ENCODE measurements around the gene SCTR. TPM values are rescaled to one million over a fixed set of nuclear protein-coding genes. Genes with fewer than 3 reads are reported as not detected.

The SCTR gene
- total RNA-seq, 1 donor from 2014 or later, result not detected

- intact Hi-C loops (cut with micrococcal nuclease), result loop anchor here (1.0 kb wide), 2 partner anchors 69 to 595 kb away; no protein-coding TSS in a partner anchor
Observed at GRCh38 chr2:119475857-119476244, 48.4 kb downstream of the SCTR start.

- intact Hi-C loops (cut with micrococcal nuclease), result no loop called here
Observed at GRCh38 chr2:119475225-119475856, 48.9 kb downstream of the SCTR start.

GRCh38 chr2:119474371-119475224 lies 49.7 kb downstream of the SCTR start:
- intact Hi-C loops (cut with micrococcal nuclease), result no loop called here

GRCh38 chr2:119473621-119474370 lies 50.5 kb downstream of the SCTR start:
- intact Hi-C loops (cut with micrococcal nuclease), result no loop called here

- intact Hi-C loops (cut with micrococcal nuclease), result no loop called here
Observed at GRCh38 chr2:119472749-119473148, 51.5 kb downstream of the SCTR start.

GRCh38 chr2:119469661-119470297 lies 54.5 kb downstream of the SCTR start:
- intact Hi-C loops (cut with micrococcal nuclease), result no loop called here

- intact Hi-C loops (cut with micrococcal nuclease), result no loop called here
Observed at GRCh38 chr2:119469131-119469530, 55.2 kb downstream of the SCTR start.

- intact Hi-C loops (cut with micrococcal nuclease), result no loop called here
Observed at GRCh38 chr2:119468154-119468955, 55.9 kb downstream of the SCTR start.

GRCh38 chr2:119466373-119466772 lies 57.9 kb downstream of the SCTR start:
- intact Hi-C loops (cut with micrococcal nuclease), result no loop called here

GRCh38 chr2:119465687-119466086 lies 58.6 kb downstream of the SCTR start:
- intact Hi-C loops (cut with micrococcal nuclease), result no loop called here

- intact Hi-C loops (cut with micrococcal nuclease), result no loop called here
Observed at GRCh38 chr2:119464981-119465380, 59.3 kb downstream of the SCTR start.

GRCh38 chr2:119463990-119464389 lies 60.3 kb downstream of the SCTR start:
- intact Hi-C loops (cut with micrococcal nuclease), result no loop called here

- intact Hi-C loops (cut with micrococcal nuclease), result no loop called here
Observed at GRCh38 chr2:119463136-119463535, 61.1 kb downstream of the SCTR start.

GRCh38 chr2:119462574-119462973 lies 61.7 kb downstream of the SCTR start:
- intact Hi-C loops (cut with micrococcal nuclease), result no loop called here

GRCh38 chr2:119461811-119462210 lies 62.5 kb downstream of the SCTR start:
- intact Hi-C loops (cut with micrococcal nuclease), result no loop called here

GRCh38 chr2:119460076-119460475 lies 64.2 kb downstream of the SCTR start:
- intact Hi-C loops (cut with micrococcal nuclease), result no loop called here

GRCh38 chr2:119455066-119455718 lies 69.1 kb downstream of the SCTR start:
- intact Hi-C loops (cut with micrococcal nuclease), result no loop called here

GRCh38 chr2:119453972-119454593 lies 70.2 kb downstream of the SCTR start:
- intact Hi-C loops (cut with micrococcal nuclease), result no loop called here

- intact Hi-C loops (cut with micrococcal nuclease), result no loop called here
Observed at GRCh38 chr2:119451336-119452050, 72.8 kb downstream of the SCTR start.

Measured in T-helper 1 cell treated with Interleukin-12 subunit alpha and Interleukin-12 subunit beta and Interleukin-4 antibody, amounts not matched to agents 30 ng/mL and 1 ng/mL, for 36 hours (primary cell).